HG03439 (cell line): ENCODE data around the gene CCDC69.
"Not testable (repeated sequence)": the region's sequence is repeated elsewhere in the genome, so short reads cannot be mapped to it uniquely, and the experiment has no call there.

Source experiments
- ATAC-seq: cut with Tn5 transposase; IDR thresholded peaks from one replicate; pipeline ENCODE4 v1.9.1; 2021; ENCODE audit warnings: mild to moderate bottlenecking, moderate library complexity; ENCODE audit not compliant: unreplicated experiment

CCDC69 gene, protein sequence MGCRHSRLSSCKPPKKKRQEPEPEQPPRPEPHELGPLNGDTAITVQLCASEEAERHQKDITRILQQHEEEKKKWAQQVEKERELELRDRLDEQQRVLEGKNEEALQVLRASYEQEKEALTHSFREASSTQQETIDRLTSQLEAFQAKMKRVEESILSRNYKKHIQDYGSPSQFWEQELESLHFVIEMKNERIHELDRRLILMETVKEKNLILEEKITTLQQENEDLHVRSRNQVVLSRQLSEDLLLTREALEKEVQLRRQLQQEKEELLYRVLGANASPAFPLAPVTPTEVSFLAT

GRCh38 chr5:151223447-151224264 is at the start of gene CCDC69:
TSS of gene CCDC69 (minus strand) at chr5:151224092. CDS start at chr5:151223970, 122 bp downstream.
- peak; percentile 72 for ATAC-seq

DNA sequence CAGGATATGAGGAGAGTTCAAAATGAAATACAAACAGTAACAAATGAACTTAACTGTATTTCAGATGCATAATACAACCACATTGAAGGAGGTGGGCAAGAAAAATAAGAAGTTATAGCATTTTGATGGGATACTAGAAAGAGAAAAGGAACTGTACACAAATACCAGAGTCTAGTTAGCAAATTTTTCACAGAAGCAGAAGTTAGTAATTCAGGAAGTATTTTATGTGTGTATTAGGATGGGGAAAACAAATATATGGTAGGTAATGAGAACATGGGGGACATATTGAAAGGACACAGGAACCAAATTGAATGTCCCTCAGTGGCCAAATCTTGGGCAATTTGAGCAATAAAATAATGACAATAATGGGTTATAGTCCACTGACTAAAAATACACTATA is 47.4 kb upstream of the CCDC69 start:
- ATAC-seq: no peak

- peak; percentile 90 for ATAC-seq
These were observed 46.7 kb upstream of the CCDC69 start for GRCh38 chr5:151270599-151270998.

DNA sequence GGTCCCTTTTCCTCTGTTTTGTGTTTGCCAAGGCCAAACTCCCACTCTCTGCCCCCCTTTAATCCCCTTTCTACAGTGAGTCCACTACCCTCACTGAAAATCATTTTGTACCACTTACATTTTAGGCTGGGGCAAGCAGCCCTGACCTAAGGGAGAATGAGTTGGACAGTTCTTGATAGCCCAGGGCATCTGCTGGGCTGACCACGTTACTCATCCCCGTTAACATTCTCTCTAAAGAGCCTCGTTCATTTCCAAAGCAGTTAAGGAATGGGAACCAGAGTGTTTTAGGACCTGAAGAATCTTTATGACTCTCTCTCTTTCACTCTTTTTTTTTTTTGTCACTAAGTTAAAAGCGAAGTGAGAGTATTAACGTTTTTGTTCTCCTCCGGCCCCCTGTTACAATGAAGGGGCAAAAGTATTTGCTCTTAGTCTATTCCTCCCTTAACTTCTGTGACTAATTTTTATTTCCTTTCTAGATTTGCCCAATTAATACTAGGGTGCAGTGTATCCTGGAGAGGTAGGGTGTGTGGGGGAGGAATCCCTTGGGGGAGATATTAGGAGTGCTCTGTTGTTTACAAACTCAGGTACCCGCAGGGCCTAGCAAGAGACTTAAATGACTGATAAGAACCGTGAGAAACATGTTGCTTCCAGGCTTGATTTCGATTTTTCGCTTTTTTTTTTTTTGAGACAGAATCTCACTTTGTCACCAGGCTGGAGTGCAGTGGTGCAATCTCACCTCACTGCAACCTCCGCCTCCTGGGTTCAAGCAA is 43.8 kb upstream of the CCDC69 start:
- ATAC-seq: no peak

- no peak for ATAC-seq
These were observed 40.2 kb upstream of the CCDC69 start for GRCh38 chr5:151264113-151264512.

DNA sequence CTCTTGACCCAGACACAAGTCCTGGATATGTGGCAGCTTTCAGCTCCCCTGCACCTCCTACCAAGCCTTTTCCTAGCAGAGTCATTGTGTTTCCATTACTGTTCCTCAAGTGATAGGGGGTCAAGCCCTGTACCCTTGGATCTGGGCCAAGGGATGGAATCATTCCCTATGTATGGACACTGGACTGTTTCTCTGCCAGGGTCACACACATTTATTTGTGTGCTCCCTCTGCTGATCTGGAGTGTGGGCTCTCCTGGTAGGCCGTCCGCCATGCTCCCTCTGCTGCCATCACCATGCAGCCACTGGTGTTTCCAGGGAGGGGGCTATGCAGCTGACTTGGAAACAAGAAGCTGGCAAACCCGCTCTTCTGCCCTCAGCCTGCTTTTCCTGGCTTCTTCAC is 38.6 kb upstream of the CCDC69 start:
- ATAC-seq: no peak

DNA sequence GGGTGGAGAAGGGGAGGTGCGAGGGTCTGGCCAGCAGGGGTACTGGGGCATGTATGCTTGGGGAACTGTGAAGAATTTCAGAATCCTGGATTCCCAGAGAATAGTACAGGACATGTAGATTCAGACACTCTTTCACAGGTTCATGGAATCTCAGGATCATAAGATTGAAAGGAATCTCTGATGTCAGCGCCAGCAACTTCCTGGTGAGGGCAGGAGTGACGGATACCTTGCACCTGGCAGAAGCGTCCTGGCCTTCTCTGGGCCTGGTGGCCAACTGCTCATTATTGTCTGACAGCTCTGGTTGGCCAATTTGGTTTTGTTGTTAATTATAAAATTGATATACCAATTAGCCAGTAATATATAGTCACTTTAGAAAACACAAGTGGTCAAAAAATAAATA is 36.0 kb upstream of the CCDC69 start:
- no peak for ATAC-seq

DNA sequence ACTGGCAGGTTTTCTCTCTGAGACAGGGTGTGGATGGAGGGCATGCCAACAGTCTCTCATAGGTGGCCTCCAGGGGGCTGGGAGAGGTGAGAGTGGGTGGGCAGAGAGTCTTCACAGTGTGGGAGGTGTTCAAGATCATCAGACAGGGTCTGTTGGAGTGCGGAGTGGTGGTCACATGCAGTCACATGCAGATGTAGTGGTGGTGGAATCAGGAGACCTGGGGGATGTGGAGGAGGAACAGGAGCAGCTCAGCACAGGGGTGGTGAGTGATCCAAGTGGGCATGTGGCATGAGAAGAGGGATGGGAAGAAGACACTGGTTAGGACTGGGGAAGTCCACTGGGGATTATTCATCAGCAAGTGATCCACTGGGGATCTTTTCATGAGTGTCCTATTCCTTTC is 34.9 kb upstream of the CCDC69 start:
- no peak for ATAC-seq

- ATAC-seq: no peak
These were observed 34.3 kb upstream of the CCDC69 start for GRCh38 chr5:151258201-151258611.

GRCh38 chr5:151257731-151258181 is 33.9 kb upstream of the CCDC69 start:
- ATAC-seq: no peak

GRCh38 chr5:151255621-151256286 is 31.9 kb upstream of the CCDC69 start:
- peak; percentile 38 for ATAC-seq

DNA sequence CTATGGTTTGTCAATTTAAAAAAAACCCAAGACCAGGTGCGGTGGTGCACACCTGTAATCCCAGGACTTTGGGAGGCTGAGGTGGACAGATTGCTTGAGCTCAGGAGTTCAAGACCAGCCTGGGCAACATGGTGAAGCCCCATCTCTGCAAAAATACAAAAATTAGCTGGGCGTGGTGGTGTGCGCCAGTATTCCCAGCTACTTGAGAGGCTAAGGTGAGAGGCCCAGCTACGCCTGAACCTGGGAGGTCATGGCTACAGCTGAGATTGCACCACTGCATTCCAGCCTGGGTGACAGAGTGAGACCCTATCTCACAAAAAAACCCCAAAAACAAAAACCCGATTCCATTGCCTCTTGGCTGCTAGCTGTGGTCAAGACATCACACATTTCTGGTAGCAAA is 31.1 kb upstream of the CCDC69 start:
- not testable (repeated sequence) for ATAC-seq

- no peak for ATAC-seq
These were observed 30.7 kb upstream of the CCDC69 start for GRCh38 chr5:151254556-151254955.

DNA sequence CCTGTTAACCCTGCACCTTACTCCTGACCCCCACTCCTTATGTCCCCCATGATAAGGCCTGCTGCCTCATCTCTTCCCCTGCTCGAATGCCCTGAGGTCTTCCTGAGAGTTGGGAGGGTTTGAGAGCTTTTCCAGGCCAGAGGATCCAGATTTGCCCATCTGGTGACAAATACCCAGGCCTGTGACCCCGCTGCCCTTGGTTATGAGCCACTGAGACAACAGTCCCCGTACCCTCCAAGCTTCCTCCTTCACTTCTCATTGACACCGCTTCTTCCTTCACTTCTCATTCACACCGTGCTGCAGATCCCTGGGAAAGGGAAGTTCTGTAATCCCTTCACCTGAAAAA is 29.7 kb upstream of the CCDC69 start:
- ATAC-seq: no peak

DNA sequence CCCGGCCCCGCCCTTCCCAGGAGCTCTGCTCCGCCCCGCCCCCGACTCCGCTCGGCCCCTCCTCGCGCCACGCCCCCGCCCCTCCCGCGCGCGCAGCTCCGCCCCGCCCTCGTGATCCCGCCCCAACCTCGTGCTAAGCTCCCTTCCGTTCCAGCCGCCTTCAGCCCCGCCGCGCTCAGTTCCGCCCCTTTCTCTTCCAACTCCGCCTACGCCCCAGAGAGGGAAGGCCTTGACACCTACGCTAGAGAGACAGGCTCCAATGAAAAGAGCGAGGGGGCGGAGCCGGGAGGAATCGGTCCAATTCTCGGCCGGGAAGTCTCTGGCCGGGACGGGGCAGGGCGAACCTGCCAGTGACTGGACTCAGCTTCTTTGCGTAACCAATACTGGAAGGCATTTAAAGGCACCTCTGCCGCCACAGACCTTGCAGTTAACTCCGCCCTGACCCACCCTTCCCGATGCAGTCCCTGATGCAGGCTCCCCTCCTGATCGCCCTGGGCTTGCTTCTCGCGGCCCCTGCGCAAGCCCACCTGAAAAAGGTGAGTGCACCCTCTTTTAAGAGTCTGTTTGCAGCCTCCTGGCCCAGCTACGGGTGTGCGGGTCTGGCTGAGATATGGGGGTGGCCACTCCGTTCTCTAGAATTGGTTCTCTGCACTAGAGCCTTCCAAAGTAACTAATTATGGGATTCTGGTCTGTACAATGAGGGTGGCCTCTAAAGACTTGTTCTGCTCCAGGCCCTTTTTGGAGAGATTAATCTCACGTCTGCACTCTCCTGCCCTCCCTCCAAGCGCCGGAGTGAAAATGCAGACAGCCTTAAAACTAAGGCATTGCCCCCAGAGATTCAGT is 29.1 kb upstream of the CCDC69 start, which contains the start of gene GM2A:
TSS of gene GM2A (plus strand) at position 424 of the 843 bp plus-strand sequence. CDS start at position 456, 32 bp downstream.
- ATAC-seq: peak; percentile 83

DNA sequence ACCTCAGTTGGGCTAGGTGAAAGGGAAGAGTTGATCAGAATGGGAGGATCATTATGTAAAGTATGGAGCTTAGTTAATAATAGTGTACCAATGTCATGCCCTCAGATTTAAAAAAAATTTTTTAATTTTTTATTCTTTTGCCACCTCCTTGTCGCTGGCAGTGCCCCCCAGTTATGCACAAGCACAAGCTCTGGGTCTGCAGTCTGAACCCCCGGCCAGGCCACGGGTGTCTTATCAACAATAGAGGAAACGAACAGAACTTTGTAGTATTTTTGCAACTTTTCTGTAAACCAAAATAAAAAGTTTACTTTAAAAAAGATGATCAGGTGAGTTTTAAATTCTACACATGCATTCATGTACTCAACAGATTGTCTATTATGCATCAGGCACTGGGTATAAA is 27.7 kb upstream of the CCDC69 start:
- no peak for ATAC-seq

- ATAC-seq: no peak
These were observed 27.2 kb upstream of the CCDC69 start for GRCh38 chr5:151251001-151251551.

- ATAC-seq: no peak
These were observed 26.6 kb upstream of the CCDC69 start for GRCh38 chr5:151250346-151251000.

DNA sequence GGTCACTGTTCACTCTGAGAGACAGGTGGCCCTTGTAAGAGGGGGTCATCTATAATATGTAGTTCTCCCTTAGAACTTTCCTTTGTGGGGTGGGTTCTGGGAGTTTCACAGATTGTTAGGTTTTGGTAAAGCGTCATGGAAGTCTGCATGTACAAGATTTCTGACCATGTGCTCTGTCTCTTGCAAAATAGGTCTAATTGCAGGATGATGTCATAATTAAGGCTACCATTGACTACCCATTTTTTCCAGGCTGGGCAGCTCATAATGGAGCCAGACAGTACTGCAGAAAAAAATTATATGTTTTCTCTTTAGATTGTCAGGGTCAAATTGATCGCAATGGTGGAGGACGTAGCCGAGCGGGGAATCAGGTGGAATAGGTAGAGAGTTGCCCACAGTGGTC is 25.4 kb upstream of the CCDC69 start:
- no peak for ATAC-seq
